ENCODE results near the gene SEMA3G. TPM values are rescaled to one million over a fixed set of nuclear protein-coding genes. Genes with fewer than 3 reads are reported as not detected.

SEMA3G gene
- polyA plus RNA-seq (2011; rRNA removed) (0.05 and 0.08 TPM in 2 replicates), polyA plus RNA-seq (2017; fragmentation: RNase III; extraction: RNeasy Plus Mini Kit Qiagen cat#74134 plus additional on column Dnase treatment) (0.13 to 0.24 TPM (median 0.13 TPM) in 3 replicates), polyA minus RNA-seq (2011; rRNA and poly(A)+ RNA removed) (not detected in 2 replicates)
- 0.12 and 0.17 TPM in 2 replicates for polyA plus RNA-seq (2012; cell fraction: cytosol; rRNA removed)
- polyA plus RNA-seq (2012; cell fraction: nucleus; rRNA removed) = 0.28 and 0.66 TPM in 2 replicates

DNA sequence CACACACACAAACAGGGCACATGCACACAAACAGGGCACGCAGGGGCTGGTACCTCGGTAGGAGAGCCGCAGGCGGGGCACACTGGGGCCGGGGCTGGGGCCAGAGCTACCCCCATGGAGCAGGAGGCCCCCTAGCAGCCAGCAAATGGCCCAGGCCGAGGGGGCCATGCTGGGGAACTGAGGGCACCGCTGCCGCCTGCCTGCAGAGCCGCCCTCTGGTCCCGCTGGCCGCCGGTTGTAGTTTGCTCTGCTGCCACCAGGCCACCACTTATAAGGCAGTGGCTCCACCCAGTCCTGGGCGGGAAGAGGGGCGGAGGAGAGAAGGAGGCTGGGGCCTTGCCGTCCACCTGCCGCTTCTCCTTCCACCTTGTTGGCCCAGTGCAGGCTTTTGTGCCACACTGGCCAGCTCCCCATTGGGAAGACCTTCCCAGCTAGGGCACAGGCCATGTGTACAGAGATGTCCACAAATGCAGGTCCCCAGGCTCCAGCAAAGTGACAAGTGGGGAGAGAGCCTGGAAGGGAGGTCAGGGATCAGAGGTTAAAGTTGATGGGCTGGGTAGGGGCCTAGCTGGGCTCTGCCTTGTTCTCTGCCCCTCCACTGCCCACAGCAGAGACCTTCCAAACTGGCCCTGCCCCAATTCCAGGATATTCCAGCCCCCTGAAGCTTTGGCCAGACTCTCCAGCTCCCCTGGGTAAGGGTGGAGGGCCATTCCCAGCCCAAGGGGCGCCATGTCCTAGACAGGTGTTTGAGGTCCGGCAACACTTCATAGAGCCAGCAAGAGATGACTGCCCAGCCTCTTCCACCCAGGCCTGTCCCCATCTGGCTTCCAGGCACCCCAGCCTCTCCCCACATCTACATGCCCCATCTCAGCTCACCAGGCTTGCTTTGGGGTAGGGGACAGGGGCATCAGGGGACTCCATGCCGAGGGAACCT, at the start of gene SEMA3G:
Gene SEMA3G (minus strand): TSS at position 244 of the 934 bp plus-strand sequence. CDS start 76 bp downstream, at position 168.
- TF ChIP-seq CEBPB (IDR thresholded peaks at IDR 0.05) (no peak), POLR2A (IDR thresholded peaks at IDR 0.05; ENCODE audit: low read length) (peak; percentile 44; the same call in 1 of the 2 replicates), MYC (IDR thresholded peaks at IDR 0.05; ENCODE audit: borderline replicate concordance, low read length) (no peak), ZFP36 (IDR thresholded peaks at IDR 0.05; ENCODE audit: borderline replicate concordance, partially characterized antibody) (no peak)
- TF ChIP-seq, protein P1, sequence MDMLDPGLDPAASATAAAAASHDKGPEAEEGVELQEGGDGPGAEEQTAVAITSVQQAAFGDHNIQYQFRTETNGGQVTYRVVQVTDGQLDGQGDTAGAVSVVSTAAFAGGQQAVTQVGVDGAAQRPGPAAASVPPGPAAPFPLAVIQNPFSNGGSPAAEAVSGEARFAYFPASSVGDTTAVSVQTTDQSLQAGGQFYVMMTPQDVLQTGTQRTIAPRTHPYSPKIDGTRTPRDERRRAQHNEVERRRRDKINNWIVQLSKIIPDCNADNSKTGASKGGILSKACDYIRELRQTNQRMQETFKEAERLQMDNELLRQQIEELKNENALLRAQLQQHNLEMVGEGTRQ (IDR thresholded peaks at IDR 0.05) = no peak
- Histone ChIP-seq H3K4me2 (peak within 1 kb of the TSS; percentile 59), H3K4me1 (peaks cover 6% of the 10 kb centered on the region), H3K9me3 (no peaks in the 10 kb centered on the region), H3K4me3 (no peak within 1 kb of the TSS), H3K27ac (peak within 1 kb of the TSS in 1 of 2 experiments; percentile 55; a peak in 2 of 6 replicates)
- ChIA-PET POLR2A (no interaction called here), CTCF (interaction anchor here (0.5 to 14.4 kb wide), 6 partner anchors 9 to 491 kb away, joined by 3 to 351 read pairs (median 4); no protein-coding TSS in a partner anchor)
- ATAC-seq = peak; percentile 79 to 93
- WGBS (ENCODE audit: missing lambda C conversion rate) = 33% methylated on average over 12 of the region's 19 CpGs
- no peak for FAIRE-seq
- peak; percentile 50 to 72 for DNase-seq (ENCODE audit: low read depth in 1 of 2, low spot score in 1 of 2)

DNA sequence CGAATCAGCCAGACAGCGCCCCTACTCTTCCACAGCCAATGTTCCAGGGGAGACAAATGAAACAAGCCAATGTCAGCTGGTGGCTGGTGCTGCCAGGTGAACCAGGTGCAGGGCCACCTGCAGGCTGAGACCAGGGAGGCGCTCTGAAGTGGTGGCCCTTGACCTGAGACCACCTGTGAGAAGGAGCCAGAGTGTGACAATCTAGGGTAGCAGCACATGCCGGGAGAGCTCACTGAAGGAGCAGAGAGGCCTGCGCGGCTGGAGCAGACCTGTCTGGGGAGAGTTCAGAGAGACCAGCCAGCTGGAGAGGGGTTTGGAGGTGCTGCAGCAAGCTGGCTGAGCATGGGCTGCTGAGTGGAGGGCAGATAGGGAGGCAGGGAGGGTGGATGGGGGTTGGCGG, 49.5 kb upstream of the SEMA3G start:
- WGBS (ENCODE audit: missing lambda C conversion rate) = 100% methylated on average over 2 of the region's 7 CpGs
- ChIA-PET POLR2A (no interaction called here), CTCF (no interaction called here)
- H3K27ac ChIP-seq = no peak overlapping the region
- FAIRE-seq (no peak), DNase-seq (ENCODE audit: low read depth in 1 of 2, low spot score in 1 of 2) (no peak), ATAC-seq (no peak)
- no peaks in the 10 kb centered on the region for H3K4me1 ChIP-seq
- H3K4me2 ChIP-seq = no peak overlapping the region
- no peak for TF ChIP-seq EHF (CRISPR knock-in tag; IDR thresholded peaks at IDR 0.05)
- H3K4me3 ChIP-seq = no peak overlapping the region
- no peaks in the 10 kb centered on the region for H3K9me3 ChIP-seq

DNA sequence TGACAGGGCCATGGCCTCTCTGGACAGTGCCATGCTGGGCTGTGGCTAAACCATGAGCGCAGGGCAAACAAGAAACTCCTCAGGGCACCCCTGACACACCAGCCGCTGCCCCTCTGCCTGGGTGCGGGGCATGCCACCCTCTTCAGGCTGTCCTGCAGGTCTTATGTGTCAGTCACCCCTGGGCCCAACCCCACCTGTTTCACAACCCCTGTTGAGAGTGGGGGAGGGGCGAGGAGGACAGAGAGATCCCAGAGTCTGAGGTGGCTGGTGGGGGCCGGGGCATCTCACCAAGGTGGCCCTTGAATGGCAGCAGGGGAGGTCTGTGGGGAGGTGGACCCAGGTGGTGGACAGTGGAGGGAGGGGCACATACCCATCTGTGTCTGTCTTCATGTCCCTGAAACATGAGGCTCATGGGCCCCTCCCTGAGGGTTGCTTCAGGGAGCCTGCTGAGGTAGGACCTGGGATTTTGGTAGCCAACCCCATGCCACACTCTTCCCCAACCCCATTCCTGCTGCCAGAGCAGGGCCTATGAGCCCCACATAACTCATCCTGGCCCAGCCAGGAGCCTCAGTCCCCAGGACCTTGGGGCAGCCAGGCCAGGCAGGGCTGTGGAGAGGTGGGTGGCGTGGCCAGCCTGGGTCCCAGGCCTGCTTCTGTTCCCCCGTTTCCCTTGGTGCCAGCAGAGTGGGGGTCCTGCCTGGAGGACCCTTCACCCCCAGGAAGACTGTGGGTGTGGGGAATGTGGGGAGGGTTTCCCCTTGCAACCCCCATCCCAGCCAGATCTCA, 48.5 kb upstream of the SEMA3G start:
- 82% methylated on average over 2 of the region's 7 CpGs for WGBS (ENCODE audit: missing lambda C conversion rate)
- Histone ChIP-seq H3K27ac (no peak overlapping the region), H3K4me2 (no peak overlapping the region), H3K4me1 (no peaks in the 10 kb centered on the region), H3K4me3 (no peak overlapping the region), H3K9me3 (no peaks in the 10 kb centered on the region)
- POLR2A ChIA-PET = no interaction called here
- DNase-seq (ENCODE audit: low read depth in 1 of 2, low spot score in 1 of 2) = no peak
- 0 out of 6 replicates have a peak, but pooled peaks of 1 of the 2 experiments have one; percentile 10 for ATAC-seq
- no peak for TF ChIP-seq HEYL (CRISPR knock-in tag; IDR thresholded peaks at IDR 0.05)
- no peak for TF ChIP-seq NFE2L2 (conservative IDR thresholded peaks at IDR 0.05; ENCODE audit: low read length)
- TF ChIP-seq FOSL2 (IDR thresholded peaks at IDR 0.05) = no peak
- no peak for TF ChIP-seq FOSL2 (CRISPR knock-in tag; IDR thresholded peaks at IDR 0.05)
- TF ChIP-seq NR3C1 (IDR thresholded peaks at IDR 0.05) = no peak
- TF ChIP-seq FOSB (CRISPR knock-in tag; IDR thresholded peaks at IDR 0.05) = no peak
- no peak for TF ChIP-seq HOXA7 (CRISPR knock-in tag; IDR thresholded peaks at IDR 0.05)
- TF ChIP-seq NPAS2 (CRISPR knock-in tag; IDR thresholded peaks at IDR 0.05; ENCODE audit: borderline replicate concordance) = no peak
- TF ChIP-seq, protein P2, sequence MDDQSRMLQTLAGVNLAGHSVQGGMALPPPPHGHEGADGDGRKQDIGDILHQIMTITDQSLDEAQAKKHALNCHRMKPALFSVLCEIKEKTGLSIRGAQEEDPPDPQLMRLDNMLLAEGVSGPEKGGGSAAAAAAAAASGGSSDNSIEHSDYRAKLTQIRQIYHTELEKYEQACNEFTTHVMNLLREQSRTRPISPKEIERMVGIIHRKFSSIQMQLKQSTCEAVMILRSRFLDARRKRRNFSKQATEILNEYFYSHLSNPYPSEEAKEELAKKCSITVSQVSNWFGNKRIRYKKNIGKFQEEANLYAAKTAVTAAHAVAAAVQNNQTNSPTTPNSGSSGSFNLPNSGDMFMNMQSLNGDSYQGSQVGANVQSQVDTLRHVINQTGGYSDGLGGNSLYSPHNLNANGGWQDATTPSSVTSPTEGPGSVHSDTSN (IDR thresholded peaks at IDR 0.05) = no peak
- TF ChIP-seq CHD4 (IDR thresholded peaks at IDR 0.05; ENCODE audit: borderline replicate concordance) = no peak
- no peak for TF ChIP-seq RFX5 (IDR thresholded peaks at IDR 0.05)
- no peak for TF ChIP-seq FOXS1 (CRISPR knock-in tag; IDR thresholded peaks at IDR 0.05)
- no peak for TF ChIP-seq MAZ (IDR thresholded peaks at IDR 0.05; ENCODE audit: borderline replicate concordance, low read depth, low read length)
- FAIRE-seq = no peak
- CTCF ChIA-PET = no interaction called here
